ENCODE measurements around the gene DLST. TPM values are rescaled to one million over a fixed set of nuclear protein-coding genes. Genes with fewer than 3 reads are reported as not detected.

DLST gene
- total RNA-seq, 1 donor from 2014 or later = 125 TPM

DNA sequence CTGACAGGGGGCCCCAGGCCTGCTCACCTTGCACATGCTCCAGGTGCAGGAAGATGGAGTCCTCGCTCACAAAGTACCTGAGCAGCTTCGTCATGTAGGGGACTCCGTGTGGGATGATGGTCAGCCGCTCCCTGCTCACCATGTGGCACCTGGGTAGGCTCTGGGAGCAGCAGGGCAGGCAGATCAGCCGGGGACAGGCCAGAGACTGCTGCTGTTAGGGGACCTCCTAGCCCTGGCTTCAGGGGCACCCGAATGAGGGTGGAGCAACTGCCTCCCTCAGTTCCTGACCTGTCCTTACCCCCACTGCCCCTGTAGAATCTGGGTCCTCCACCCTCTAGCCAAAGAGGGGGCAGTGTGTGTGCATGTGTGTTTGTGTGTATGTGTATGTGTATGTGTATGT lies 29.5 kb downstream of the DLST start:
- H3K36me3 Mint-ChIP-seq (ENCODE audit: low read depth, unreplicated experiment) = peaks cover 4% of the 10 kb centered on the region
- TF ChIP-seq CTCF (IDR thresholded peaks at IDR 0.05; ENCODE audit: unreplicated experiment) = no peak
- peak overlapping the region; percentile 51 for H3K4me3 Mint-ChIP-seq (ENCODE audit: unreplicated experiment)
- H3K9me3 Mint-ChIP-seq (ENCODE audit: unreplicated experiment) = no peaks in the 10 kb centered on the region
- peaks cover 5% of the 10 kb centered on the region for H3K27me3 Mint-ChIP-seq (ENCODE audit: unreplicated experiment)
- DNase-seq (ENCODE audit: low spot score) = no peak
- H3K4me1 Mint-ChIP-seq (ENCODE audit: unreplicated experiment) = peaks cover 11% of the 10 kb centered on the region
- H3K27ac Mint-ChIP-seq (ENCODE audit: unreplicated experiment) = peak overlapping the region; percentile 72

DNA sequence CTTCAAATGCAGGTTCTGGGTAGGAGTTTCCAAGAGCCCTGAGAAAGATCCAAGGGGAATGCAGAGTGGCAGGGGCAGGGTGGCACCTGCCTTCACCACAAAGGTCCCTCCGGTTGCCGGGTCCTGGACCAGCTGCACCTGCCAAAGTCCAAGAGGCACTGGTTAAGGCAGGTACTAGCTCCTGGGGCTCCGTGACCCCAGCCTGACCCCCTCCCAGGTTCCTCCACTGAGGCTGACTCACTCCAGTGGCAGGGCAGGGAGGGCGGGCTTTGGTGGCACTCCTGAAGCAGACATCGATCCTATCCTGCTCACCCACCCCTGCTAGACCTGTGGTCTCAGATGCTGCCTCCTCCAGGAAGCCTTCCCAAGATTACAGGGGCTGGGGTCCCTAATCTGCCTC lies 30.0 kb downstream of the DLST start:
- no peak for DNase-seq (ENCODE audit: low spot score)
- H3K36me3 Mint-ChIP-seq (ENCODE audit: low read depth, unreplicated experiment) = peaks cover 4% of the 10 kb centered on the region

DNA sequence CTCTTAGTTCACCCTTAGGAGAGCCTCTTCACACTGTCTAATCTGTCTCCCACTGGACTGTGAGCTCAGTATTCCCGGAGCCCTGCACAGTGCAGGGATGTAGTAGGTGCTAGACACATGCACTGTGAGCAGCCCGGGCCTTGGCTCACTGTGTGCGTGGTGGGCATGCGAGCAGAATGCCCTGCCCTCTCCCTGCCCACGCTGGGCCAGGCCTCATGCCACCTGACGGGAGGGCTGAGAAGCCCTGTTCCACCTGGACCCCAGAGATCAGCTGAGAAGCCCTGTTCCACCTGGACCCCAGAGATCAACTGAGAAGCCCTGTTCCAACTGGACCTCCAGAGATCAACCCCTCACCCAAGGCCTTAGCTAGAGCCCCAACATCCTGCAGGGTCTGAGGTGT lies 30.4 kb downstream of the DLST start:
- H3K27ac Mint-ChIP-seq (ENCODE audit: unreplicated experiment) = no peak overlapping the region
- H3K4me1 Mint-ChIP-seq (ENCODE audit: unreplicated experiment) = peaks cover 11% of the 10 kb centered on the region
- H3K9me3 Mint-ChIP-seq (ENCODE audit: unreplicated experiment) = no peaks in the 10 kb centered on the region
- peaks cover 4% of the 10 kb centered on the region for H3K36me3 Mint-ChIP-seq (ENCODE audit: low read depth, unreplicated experiment)
- no peak for DNase-seq (ENCODE audit: low spot score)
- peaks cover 6% of the 10 kb centered on the region for H3K27me3 Mint-ChIP-seq (ENCODE audit: unreplicated experiment)
- no peak overlapping the region for H3K4me3 Mint-ChIP-seq (ENCODE audit: unreplicated experiment)
- TF ChIP-seq CTCF (IDR thresholded peaks at IDR 0.05; ENCODE audit: unreplicated experiment) = no peak

More for the DNA sequence above, 30.0 kb downstream of the DLST start:
- H3K27me3 Mint-ChIP-seq (ENCODE audit: unreplicated experiment) = peaks cover 6% of the 10 kb centered on the region
- peaks cover 11% of the 10 kb centered on the region for H3K4me1 Mint-ChIP-seq (ENCODE audit: unreplicated experiment)
- peak overlapping the region; percentile 72 for H3K27ac Mint-ChIP-seq (ENCODE audit: unreplicated experiment)
- TF ChIP-seq CTCF (IDR thresholded peaks at IDR 0.05; ENCODE audit: unreplicated experiment) = no peak
- no peaks in the 10 kb centered on the region for H3K9me3 Mint-ChIP-seq (ENCODE audit: unreplicated experiment)
- peak overlapping the region; percentile 51 for H3K4me3 Mint-ChIP-seq (ENCODE audit: unreplicated experiment)

DNA sequence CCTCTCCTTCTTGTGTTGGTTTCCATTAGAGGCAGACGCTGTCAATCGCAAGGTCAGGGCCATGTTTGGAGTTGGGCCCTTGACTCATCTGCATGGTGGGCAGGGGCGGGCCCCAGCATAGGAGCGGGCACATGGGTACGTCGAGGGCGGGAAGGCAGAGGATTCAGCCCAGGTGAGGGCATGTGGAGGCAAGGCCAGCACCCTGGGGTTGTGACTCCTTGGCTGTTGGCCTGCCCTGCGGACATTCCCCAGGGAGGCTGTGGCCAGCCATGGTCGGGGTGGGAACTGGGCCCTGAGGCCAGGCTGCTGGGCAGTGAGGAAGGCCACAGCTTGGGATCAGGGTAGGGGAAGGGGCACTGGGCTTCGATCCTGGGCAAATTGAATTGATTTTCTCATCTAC lies 31.1 kb downstream of the DLST start:
- Mint-ChIP-seq H3K27ac (ENCODE audit: unreplicated experiment) (no peak overlapping the region), H3K4me3 (ENCODE audit: unreplicated experiment) (no peak overlapping the region), H3K9me3 (ENCODE audit: unreplicated experiment) (no peaks in the 10 kb centered on the region), H3K36me3 (ENCODE audit: low read depth, unreplicated experiment) (peaks cover 9% of the 10 kb centered on the region), H3K4me1 (ENCODE audit: unreplicated experiment) (peaks cover 7% of the 10 kb centered on the region), H3K27me3 (ENCODE audit: unreplicated experiment) (peaks cover 6% of the 10 kb centered on the region)
- no peak for TF ChIP-seq CTCF (IDR thresholded peaks at IDR 0.05; ENCODE audit: unreplicated experiment)
- no peak for DNase-seq (ENCODE audit: low spot score)

- H3K27ac Mint-ChIP-seq (ENCODE audit: unreplicated experiment) = no peak overlapping the region
- H3K27me3 Mint-ChIP-seq (ENCODE audit: unreplicated experiment) = peaks cover 9% of the 10 kb centered on the region
- no peak for TF ChIP-seq CTCF (IDR thresholded peaks at IDR 0.05; ENCODE audit: unreplicated experiment)
- no peak overlapping the region for H3K4me3 Mint-ChIP-seq (ENCODE audit: unreplicated experiment)
- peaks cover 9% of the 10 kb centered on the region for H3K36me3 Mint-ChIP-seq (ENCODE audit: low read depth, unreplicated experiment)
- peaks cover 5% of the 10 kb centered on the region for H3K4me1 Mint-ChIP-seq (ENCODE audit: unreplicated experiment)
- no peak for DNase-seq (ENCODE audit: low spot score)
- H3K9me3 Mint-ChIP-seq (ENCODE audit: unreplicated experiment) = no peaks in the 10 kb centered on the region
Observed at GRCh38 chr14:74913393-74913910, 31.7 kb downstream of the DLST start.

Measured in endothelial cell (in vitro differentiated cells).